H7 (cell line): ENCODE measurements around the gene DRD2. TPM values are rescaled to one million over a fixed set of nuclear protein-coding genes. Genes with fewer than 3 reads are reported as not detected.

ENCODE experiments used
- DNase-seq: peaks from one replicate; pipeline ENCODE4 v3.0.0; 2012
- H3K27me3 ChIP-seq: 2 replicates; pipeline ENCODE4 v1.6.0; 2011; ENCODE audit warnings: mild to moderate bottlenecking, low read length; ENCODE audit not compliant: control insufficient read depth, insufficient read depth
- H3K36me3 ChIP-seq: replicated peaks from 2 replicates; pipeline ENCODE4 v1.5.1; 2011; ENCODE audit warnings: low read length; ENCODE audit not compliant: control insufficient read depth, insufficient read depth
- H3K4me3 ChIP-seq: 2 replicates; pipeline ENCODE4 v1.5.1; 2011; ENCODE audit warnings: low read depth, mild to moderate bottlenecking, control low read depth, low read length, moderate library complexity; ENCODE audit not compliant: insufficient read depth
- total RNA-seq: library from RNA; depleted of rRNA; stranded (reverse); fragments of >200 nt; shearing (Covaris generic); gene quantifications from 2 replicates; pipeline ENCODE4 v1.2.3, GENCODE V29; 2014

Gene DRD2
- total RNA-seq, 1 experiment from 2014 or later: 0.38 TPM

DNA sequence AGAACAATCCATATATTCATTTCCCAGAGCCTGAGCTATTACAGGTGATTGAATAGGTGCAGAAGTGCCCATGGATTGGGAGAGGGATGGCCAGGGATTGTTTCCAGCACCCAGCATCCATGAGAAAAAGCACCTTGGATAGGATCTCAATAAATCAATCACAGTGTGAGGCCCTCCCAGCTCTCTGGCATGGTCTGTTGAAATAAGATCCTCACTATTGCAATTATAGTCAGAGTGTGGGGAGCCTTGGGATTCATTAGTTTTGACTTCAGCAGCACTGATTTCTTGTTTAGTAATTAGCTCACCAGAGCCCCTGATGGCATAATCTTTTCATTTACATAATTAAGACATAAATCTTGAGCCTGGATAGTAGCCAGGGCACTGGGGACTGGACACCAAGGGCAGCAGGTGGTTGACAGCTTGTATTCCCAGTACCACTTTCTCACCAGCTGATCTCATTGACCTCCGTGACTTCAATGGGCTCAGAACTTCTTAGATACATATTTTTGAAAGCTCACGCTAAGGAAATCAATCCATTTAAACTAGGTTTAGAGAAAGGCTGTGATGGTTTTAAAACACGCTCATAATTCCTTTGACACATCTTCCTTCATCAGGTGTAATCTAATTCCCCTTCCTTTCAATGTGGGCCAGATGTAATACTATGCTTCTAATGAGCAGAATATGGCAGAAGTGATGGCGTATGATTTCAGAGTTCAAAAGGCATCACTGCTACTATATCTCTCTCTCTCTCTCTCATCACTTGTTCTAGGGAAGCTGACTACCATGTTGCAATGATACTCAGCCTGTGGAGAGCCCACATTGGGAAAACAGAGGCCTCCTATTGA, 22.1 kb upstream of the DRD2 start:
- Histone ChIP-seq H3K36me3 (no peaks in the 10 kb centered on the region), H3K27me3 (no peaks in the 10 kb centered on the region), H3K4me3 (no peak overlapping the region)
- DNase-seq: no peak

GRCh38 chr11:113496026-113496651, 20.9 kb upstream of the DRD2 start:
- Histone ChIP-seq H3K36me3 (no peaks in the 10 kb centered on the region), H3K4me3 (no peak overlapping the region), H3K27me3 (no peaks in the 10 kb centered on the region)
- DNase-seq: no peak

DNA sequence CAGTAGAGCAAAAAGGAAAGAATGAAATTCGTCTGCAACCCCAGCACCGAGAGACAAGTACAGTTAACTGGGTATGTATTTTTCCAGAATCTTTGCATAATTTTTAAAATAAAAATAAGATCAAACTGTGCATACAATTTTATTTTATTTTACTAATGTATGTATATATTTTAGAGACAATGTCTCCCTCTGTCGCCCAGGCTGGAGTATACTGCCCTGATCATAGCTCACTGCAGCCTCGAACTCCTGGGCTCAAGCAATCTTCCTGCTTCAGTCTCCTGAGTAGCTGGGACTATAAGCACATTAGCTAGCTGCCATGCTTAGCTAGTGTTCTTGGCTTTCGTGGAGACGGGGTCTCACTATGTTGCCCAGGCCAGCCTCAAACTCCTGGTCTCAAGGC, 18.8 kb upstream of the DRD2 start:
- Histone ChIP-seq H3K27me3 (no peaks in the 10 kb centered on the region), H3K4me3 (no peak overlapping the region), H3K36me3 (no peaks in the 10 kb centered on the region)
- DNase-seq: no peak

- Histone ChIP-seq H3K27me3 (no peaks in the 10 kb centered on the region), H3K4me3 (no peak overlapping the region), H3K36me3 (no peaks in the 10 kb centered on the region)
- DNase-seq: no peak
Measured at GRCh38 chr11:113493206-113493605, 18.0 kb upstream of the DRD2 start.

- no peak for DNase-seq
- Histone ChIP-seq H3K4me3 (no peak overlapping the region), H3K36me3 (no peaks in the 10 kb centered on the region), H3K27me3 (no peaks in the 10 kb centered on the region)
Measured at GRCh38 chr11:113488931-113489351, 13.7 kb upstream of the DRD2 start.

DNA sequence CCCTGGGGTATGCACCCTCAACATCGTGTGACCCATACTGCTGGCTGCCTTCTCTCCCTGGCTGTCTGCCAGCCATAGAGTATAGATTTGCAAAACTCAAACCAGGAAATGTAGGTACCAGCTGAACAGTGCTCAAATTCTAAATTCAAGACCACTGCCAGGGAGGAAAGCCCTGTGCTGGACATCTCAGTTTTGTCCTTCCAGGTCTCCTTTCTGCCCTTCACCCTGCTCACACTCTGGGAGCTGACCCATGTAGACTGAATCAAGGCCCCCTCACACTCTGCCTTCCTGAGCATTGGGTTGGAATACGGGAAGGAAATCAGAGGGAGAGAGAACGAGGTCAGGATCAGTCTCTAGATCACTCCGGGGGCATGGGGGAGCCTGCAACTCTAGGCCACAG, 12.4 kb upstream of the DRD2 start:
- Histone ChIP-seq H3K36me3 (no peaks in the 10 kb centered on the region), H3K4me3 (no peak overlapping the region), H3K27me3 (no peaks in the 10 kb centered on the region)
- no peak for DNase-seq

DNA sequence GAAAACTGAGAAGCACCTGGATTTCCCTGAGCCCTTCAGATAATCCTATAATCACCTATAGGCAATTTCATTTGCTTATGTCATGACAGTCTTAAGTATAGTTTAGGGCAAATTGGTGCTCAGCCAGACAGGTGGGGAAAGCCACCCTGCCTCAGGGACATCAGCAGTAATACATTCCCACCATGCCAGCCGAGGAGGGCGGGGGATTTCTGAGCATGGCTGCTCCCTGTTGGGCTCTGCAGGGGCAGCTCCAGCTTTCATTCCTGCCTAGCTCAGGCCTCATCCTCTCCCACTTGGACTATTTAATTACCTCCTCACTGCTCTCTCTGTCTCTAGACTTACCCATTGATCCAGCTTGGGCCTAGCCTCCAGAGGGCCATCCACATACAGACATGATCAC, 9.0 kb upstream of the DRD2 start:
- DNase-seq: no peak
- Histone ChIP-seq H3K36me3 (no peaks in the 10 kb centered on the region), H3K27me3 (no peaks in the 10 kb centered on the region), H3K4me3 (no peak overlapping the region)

GRCh38 chr11:113481672-113482071, 6.5 kb upstream of the DRD2 start:
- Histone ChIP-seq H3K4me3 (no peak overlapping the region), H3K27me3 (peaks cover 5% of the 10 kb centered on the region), H3K36me3 (no peaks in the 10 kb centered on the region)
- DNase-seq: no peak

GRCh38 chr11:113481226-113481625, 6.0 kb upstream of the DRD2 start:
- no peak overlapping the region for H3K4me3 ChIP-seq
- no peaks in the 10 kb centered on the region for H3K36me3 ChIP-seq
- peaks cover 10% of the 10 kb centered on the region for H3K27me3 ChIP-seq
- no peak for DNase-seq

- Histone ChIP-seq H3K27me3 (peaks cover 30% of the 10 kb centered on the region), H3K4me3 (no peak overlapping the region), H3K36me3 (no peaks in the 10 kb centered on the region)
- DNase-seq: peak; percentile 79
Measured at GRCh38 chr11:113477321-113477720, 2.1 kb upstream of the DRD2 start.

- H3K27me3 ChIP-seq: peaks cover 30% of the 10 kb centered on the region
- DNase-seq: no peak
- H3K4me3 ChIP-seq: no peak overlapping the region
- H3K36me3 ChIP-seq: no peaks in the 10 kb centered on the region
Measured at GRCh38 chr11:113476553-113476952, 1.4 kb upstream of the DRD2 start.

GRCh38 chr11:113474362-113475159, 637 bp downstream of the DRD2 start:
- Histone ChIP-seq H3K36me3 (no peaks in the 10 kb centered on the region), H3K4me3 (peak overlapping the region; percentile 41), H3K27me3 (peaks cover 30% of the 10 kb centered on the region)
- DNase-seq: peak; percentile 94

DNA sequence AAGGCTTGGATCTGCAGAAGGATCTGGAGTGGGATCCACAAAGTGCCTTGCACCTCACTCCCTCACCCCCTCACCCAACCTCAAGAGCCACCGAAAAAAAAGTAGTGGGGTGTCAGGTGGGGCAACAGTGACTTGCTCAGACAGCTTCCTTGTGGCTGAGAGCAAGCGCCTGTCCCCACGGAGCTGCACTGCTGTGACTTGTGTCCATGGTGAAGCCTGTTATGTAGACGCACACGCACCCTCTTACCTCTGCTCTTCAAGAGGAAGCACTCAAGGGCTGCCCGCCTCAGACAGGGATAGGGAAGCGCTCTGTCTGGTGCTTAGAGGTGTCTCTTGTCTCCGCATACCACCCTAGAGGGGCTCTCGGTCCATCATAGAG, 1.2 kb downstream of the DRD2 start:
- H3K4me3 ChIP-seq: no peak overlapping the region

DNA sequence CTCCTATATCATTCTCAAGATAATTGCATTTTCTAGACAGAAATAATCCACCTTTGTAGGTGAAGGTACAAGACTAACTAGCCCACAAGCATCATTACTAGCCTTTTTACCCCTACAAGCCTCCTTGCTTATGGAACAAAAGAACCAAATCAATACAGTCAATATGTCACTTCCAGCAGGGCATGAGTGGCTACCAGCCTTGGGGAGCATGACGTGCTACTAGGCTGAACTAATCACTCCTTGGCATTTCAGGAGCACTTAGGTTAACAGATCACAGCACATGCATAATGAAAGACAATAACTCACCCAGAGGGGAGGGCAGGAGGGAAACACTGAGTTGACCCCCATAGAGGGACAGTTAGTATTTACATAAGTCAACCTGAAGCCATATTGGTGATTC, 2.7 kb downstream of the DRD2 start:
- no peak for DNase-seq
- H3K4me3 ChIP-seq: no peak overlapping the region
- no peaks in the 10 kb centered on the region for H3K36me3 ChIP-seq
- H3K27me3 ChIP-seq: peaks cover 30% of the 10 kb centered on the region

More for the DNA sequence above, 1.2 kb downstream of the DRD2 start:
- no peaks in the 10 kb centered on the region for H3K36me3 ChIP-seq
- DNase-seq: no peak
- peaks cover 30% of the 10 kb centered on the region for H3K27me3 ChIP-seq

GRCh38 chr11:113470233-113470632, 5.0 kb downstream of the DRD2 start:
- no peaks in the 10 kb centered on the region for H3K36me3 ChIP-seq
- peak; percentile 48 for DNase-seq
- H3K4me3 ChIP-seq: no peak overlapping the region
- H3K27me3 ChIP-seq: peaks cover 13% of the 10 kb centered on the region
